ENCODE data around the gene SGK2. TPM values are rescaled to one million over a fixed set of nuclear protein-coding genes. Genes with fewer than 3 reads are reported as not detected.

Gene SGK2
- total and polyA plus RNA-seq, 2 of the 13 experiments (the other 11 are each of a cell fraction or from before 2014, with no cell fraction given), result 6.2 to 29.4 TPM

GRCh38 chr20:43538878-43539700 lies 19.7 kb upstream of the SGK2 start (continued):
- TF ChIP-seq, protein P1, sequence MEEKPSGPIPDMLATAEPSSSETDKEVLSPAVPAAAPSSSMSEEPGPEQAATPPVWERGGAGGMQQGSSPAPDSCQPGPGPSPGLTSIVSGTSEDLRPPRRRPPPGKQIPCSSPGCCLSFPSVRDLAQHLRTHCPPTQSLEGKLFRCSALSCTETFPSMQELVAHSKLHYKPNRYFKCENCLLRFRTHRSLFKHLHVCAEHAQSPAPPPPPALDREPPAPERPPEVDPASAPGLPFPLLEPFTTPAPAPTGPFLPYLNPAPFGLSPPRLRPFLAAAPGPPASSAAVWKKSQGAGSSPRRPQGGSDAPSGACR (CRISPR knock-in tag; IDR thresholded peaks at IDR 0.05), result peak; percentile 59; the same call in 1 of the 2 replicates
- no peak for TF ChIP-seq AGO1 (IDR thresholded peaks at IDR 0.05; ENCODE audit: low read depth, low read length, poor library complexity, severe bottlenecking)
- TF ChIP-seq ZNF570 (CRISPR knock-in tag; IDR thresholded peaks at IDR 0.05; ENCODE audit: borderline replicate concordance), result no peak
- TF ChIP-seq, protein P2, sequence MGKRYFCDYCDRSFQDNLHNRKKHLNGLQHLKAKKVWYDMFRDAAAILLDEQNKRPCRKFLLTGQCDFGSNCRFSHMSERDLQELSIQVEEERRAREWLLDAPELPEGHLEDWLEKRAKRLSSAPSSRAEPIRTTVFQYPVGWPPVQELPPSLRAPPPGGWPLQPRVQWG (CRISPR knock-in tag; IDR thresholded peaks at IDR 0.05; ENCODE audit: borderline replicate concordance, low read depth), result peak; percentile 81; the same call in 1 of the 2 replicates
- 0 out of 2 replicates have a peak, but pooled peaks have one; percentile 28 for TF ChIP-seq ZNF460 (CRISPR knock-in tag; IDR thresholded peaks at IDR 0.05; ENCODE audit: borderline replicate concordance)
- TF ChIP-seq ZNF263 (CRISPR knock-in tag; IDR thresholded peaks at IDR 0.05), result 0 out of 2 replicates have a peak, but pooled peaks have one; percentile 34
- no peak for TF ChIP-seq RCOR2 (CRISPR knock-in tag; IDR thresholded peaks at IDR 0.05)
- TF ChIP-seq MIER2 (CRISPR knock-in tag; IDR thresholded peaks at IDR 0.05), result peak; percentile 96
- TF ChIP-seq HOXA3 (CRISPR knock-in tag; IDR thresholded peaks at IDR 0.05), result peak; percentile 49; the same call in 1 of the 2 replicates
- TF ChIP-seq ZSCAN5A (CRISPR knock-in tag; IDR thresholded peaks at IDR 0.05; ENCODE audit: borderline replicate concordance), result no peak
- TF ChIP-seq TBL1XR1 (IDR thresholded peaks at IDR 0.05; ENCODE audit: borderline replicate concordance, low read length, partially characterized antibody), result no peak
- no peak for TF ChIP-seq ZNF772 (CRISPR knock-in tag; IDR thresholded peaks at IDR 0.05)
- TF ChIP-seq ZNF225 (CRISPR knock-in tag; IDR thresholded peaks at IDR 0.05), result peak; percentile 50; the same call in 1 of the 2 replicates
- TF ChIP-seq ZNF280B (CRISPR knock-in tag; IDR thresholded peaks at IDR 0.05; ENCODE audit: borderline replicate concordance), result 0 out of 2 replicates have a peak, but pooled peaks have one; percentile 49
- peak; percentile 84; the same call in 1 of the 2 replicates for TF ChIP-seq NFKB2 (CRISPR knock-in tag; IDR thresholded peaks at IDR 0.05; ENCODE audit: borderline replicate concordance)
- 0 out of 2 replicates have a peak, but pooled peaks have one; percentile 39 for TF ChIP-seq BATF2 (CRISPR knock-in tag; IDR thresholded peaks at IDR 0.05)
- peak; percentile 51; the same call in 1 of the 2 replicates for TF ChIP-seq ATF7-NPFF (CRISPR knock-in tag; IDR thresholded peaks at IDR 0.05; ENCODE audit: low read depth)
- peak; percentile 44; the same call in 1 of the 2 replicates for TF ChIP-seq CHCHD3 (CRISPR knock-in tag; IDR thresholded peaks at IDR 0.05)
- TF ChIP-seq ZSCAN21 (CRISPR knock-in tag; IDR thresholded peaks at IDR 0.05; ENCODE audit: borderline replicate concordance), result peak; percentile 73
- no peak for TF ChIP-seq SMAD3 (CRISPR knock-in tag; IDR thresholded peaks at IDR 0.05)
- 0 out of 2 replicates have a peak, but pooled peaks have one; percentile 7 for TF ChIP-seq BCL6 (CRISPR knock-in tag; IDR thresholded peaks at IDR 0.05)
- TF ChIP-seq ZBTB7A (CRISPR knock-in tag; IDR thresholded peaks at IDR 0.05), result peak; percentile 87
- TF ChIP-seq EHMT2 (IDR thresholded peaks at IDR 0.05; ENCODE audit: borderline replicate concordance, low read depth, low read length), result peak; percentile 39; the same call in 1 of the 2 replicates
- TF ChIP-seq TBX3 (IDR thresholded peaks at IDR 0.05; ENCODE audit: borderline replicate concordance), result peak; percentile 36; the same call in 1 of the 2 replicates

Measured in HepG2 (cell line).